Smooth muscle cell (in vitro differentiated cells): ENCODE results near the gene GALNT18. TPM values are rescaled to one million over a fixed set of nuclear protein-coding genes. Genes with fewer than 3 reads are reported as not detected.

Experiments used
- DNase-seq: peaks from one replicate; lab custom pipeline; 2025; ENCODE audit not compliant: unreplicated experiment; lab: John Stamatoyannopoulos, UW
- H2AFZ ChIP-seq: fragments of 200-600 bp; sonication (generic); 2 replicates; pipeline ENCODE4 v1.6.0; 2016; ENCODE audit warnings: antibody characterized with exemption, low read depth, mild to moderate bottlenecking
- H3F3A ChIP-seq: fragments of 200-600 bp; sonication (generic); 2 replicates; pipeline ENCODE4 v1.6.0; 2017; ENCODE audit warnings: antibody characterized with exemption, low read depth
- H3K27ac ChIP-seq: fragments of 200-600 bp; sonication (generic); 2 replicates; pipeline ENCODE4 v1.5.1; 2016; ENCODE audit warnings: low read depth, mild to moderate bottlenecking
- H3K27me3 ChIP-seq: fragments of 200-600 bp; sonication (generic); 2 replicates; pipeline ENCODE4 v1.6.1; 2016; ENCODE audit warnings: low read depth, mild to moderate bottlenecking
- H3K36me3 ChIP-seq: fragments of 200-600 bp; sonication (generic); 2 replicates; pipeline ENCODE4 v1.5.1; 2016; ENCODE audit warnings: low read depth
- H3K4me1 ChIP-seq: fragments of 200-600 bp; sonication (generic); 2 replicates; pipeline ENCODE4 v1.5.1; 2016; ENCODE audit warnings: low read depth
- H3K4me2 ChIP-seq: fragments of 200-600 bp; sonication (generic); 2 replicates; pipeline ENCODE4 v1.6.0; 2016; ENCODE audit warnings: mild to moderate bottlenecking
- H3K4me3 ChIP-seq: fragments of 200-600 bp; sonication (generic); 2 replicates; pipeline ENCODE4 v1.5.1; 2016; ENCODE audit warnings: mild to moderate bottlenecking
- H3K79me2 ChIP-seq: fragments of 200-600 bp; sonication (generic); 2 replicates; pipeline ENCODE4 v1.6.0; 2016; ENCODE audit warnings: low read depth, mild to moderate bottlenecking
- H3K9ac ChIP-seq: fragments of 200-600 bp; sonication (generic); 2 replicates; pipeline ENCODE4 v1.6.0; 2016; ENCODE audit warnings: low read depth
- H3K9me3 ChIP-seq: fragments of 200-600 bp; sonication (generic); replicated peaks from 2 replicates; pipeline ENCODE4 v1.5.1; 2016; ENCODE audit warnings: low read depth
- H4K20me1 ChIP-seq: fragments of 200-600 bp; sonication (generic); 2 replicates; pipeline ENCODE4 v1.6.0; 2016; ENCODE audit warnings: low read depth
- whole genome bisulfite sequencing: methylation state at CpG from one replicate; pipeline ENCODE4 v1.1.7; 2016; ENCODE audit warnings: low lambda C conversion rate; 5-methylcytosine and 5-hydroxymethylcytosine counted together
- polyA plus RNA-seq: library from polyadenylated mRNA; unstranded; fragments of >200 nt; fragmentation: Nextera tagmentation; extraction: Ambion mirVana; gene quantifications from 2 replicates; pipeline ENCODE4 v1.2.1, GENCODE V29; 2016
- total RNA-seq: library from RNA; depleted of rRNA; stranded (reverse); fragments of >200 nt; gene quantifications from 2 replicates; pipeline ENCODE4 v1.2.3, GENCODE V29; 2014
- TF ChIP-seq, protein P1 (sequence below): fragments of 200-600 bp; sonication (generic); IDR thresholded peaks from 2 replicates; pipeline ENCODE4 v1.5.1; 2017; ENCODE audit warnings: borderline replicate concordance, mild to moderate bottlenecking, antibody characterized with exemption; ENCODE audit not compliant: insufficient read depth, poor library complexity, severe bottlenecking

Gene GALNT18
- total and polyA plus RNA-seq, 2 experiments from 2014 or later = 11.5 to 16.3 TPM

DNA sequence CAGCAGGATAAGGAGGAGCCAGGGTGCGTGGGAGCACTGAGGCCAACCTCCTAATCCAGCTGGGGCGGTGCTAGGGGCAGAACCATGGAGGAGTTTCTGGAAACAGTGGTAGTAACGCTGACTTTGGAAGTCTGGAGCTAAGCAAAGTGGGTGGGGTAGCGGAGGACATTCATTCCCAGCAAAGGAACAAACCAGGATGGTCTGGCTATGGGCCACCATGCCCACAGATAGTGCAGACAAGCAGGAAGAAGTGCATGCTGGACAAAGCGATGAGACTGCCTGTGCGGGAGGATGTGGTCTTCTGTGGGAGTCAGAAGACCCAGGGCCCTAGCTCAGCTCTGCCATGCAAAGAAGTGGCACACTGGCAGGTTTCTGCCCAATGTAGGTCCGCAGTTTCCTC lies 197.1 kb downstream of the GALNT18 start:
- WGBS = 96% methylated on average over 7 of the region's 7 CpGs
- TF ChIP-seq, protein P1, sequence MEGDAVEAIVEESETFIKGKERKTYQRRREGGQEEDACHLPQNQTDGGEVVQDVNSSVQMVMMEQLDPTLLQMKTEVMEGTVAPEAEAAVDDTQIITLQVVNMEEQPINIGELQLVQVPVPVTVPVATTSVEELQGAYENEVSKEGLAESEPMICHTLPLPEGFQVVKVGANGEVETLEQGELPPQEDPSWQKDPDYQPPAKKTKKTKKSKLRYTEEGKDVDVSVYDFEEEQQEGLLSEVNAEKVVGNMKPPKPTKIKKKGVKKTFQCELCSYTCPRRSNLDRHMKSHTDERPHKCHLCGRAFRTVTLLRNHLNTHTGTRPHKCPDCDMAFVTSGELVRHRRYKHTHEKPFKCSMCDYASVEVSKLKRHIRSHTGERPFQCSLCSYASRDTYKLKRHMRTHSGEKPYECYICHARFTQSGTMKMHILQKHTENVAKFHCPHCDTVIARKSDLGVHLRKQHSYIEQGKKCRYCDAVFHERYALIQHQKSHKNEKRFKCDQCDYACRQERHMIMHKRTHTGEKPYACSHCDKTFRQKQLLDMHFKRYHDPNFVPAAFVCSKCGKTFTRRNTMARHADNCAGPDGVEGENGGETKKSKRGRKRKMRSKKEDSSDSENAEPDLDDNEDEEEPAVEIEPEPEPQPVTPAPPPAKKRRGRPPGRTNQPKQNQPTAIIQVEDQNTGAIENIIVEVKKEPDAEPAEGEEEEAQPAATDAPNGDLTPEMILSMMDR = no peak
- H3K36me3 ChIP-seq = no peaks in the 10 kb centered on the region
- H3F3A ChIP-seq = no peaks in the 10 kb centered on the region
- no peak overlapping the region for H3K27ac ChIP-seq
- H3K9ac ChIP-seq = no peak overlapping the region
- H3K4me3 ChIP-seq = no peak overlapping the region
- no peaks in the 10 kb centered on the region for H3K79me2 ChIP-seq
- no peak overlapping the region for H2AFZ ChIP-seq
- no peaks in the 10 kb centered on the region for H3K9me3 ChIP-seq
- DNase-seq = no peak
- peaks cover 2% of the 10 kb centered on the region for H3K4me1 ChIP-seq
- no peaks in the 10 kb centered on the region for H4K20me1 ChIP-seq
- H3K4me2 ChIP-seq = no peak overlapping the region
- H3K27me3 ChIP-seq = no peaks in the 10 kb centered on the region

DNA sequence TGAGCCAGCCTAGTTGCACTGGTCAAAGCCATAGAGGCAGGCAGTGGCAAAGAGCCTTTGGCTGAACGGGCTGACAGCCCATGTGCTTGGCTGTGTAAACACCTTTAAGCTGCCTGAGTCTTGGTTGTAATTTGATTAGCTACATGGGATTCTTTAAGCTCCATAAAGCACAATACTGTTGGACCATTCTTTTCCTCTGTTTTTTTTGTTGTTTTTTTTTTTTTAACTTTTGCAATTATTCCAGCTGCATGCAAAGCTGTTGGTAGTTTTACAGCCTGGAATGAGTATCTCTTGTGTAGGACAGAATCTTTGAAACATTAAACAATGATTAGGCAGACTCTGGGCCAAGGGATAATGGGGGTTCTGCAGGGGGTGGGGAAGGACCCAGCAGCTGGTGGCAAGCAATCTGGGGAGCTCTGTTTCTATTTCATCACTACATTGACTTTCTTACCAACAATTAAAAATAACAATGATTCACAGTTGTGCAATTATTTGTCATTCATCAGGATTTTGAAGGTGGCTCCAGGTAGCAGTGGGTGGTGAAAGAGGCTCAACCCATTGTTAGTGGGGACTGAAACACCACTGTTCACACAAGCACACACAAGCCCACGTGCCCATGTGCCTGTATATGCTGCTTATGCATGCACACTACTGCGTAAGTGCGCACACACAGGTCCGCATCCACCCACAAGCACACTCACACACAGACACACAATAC lies 199.2 kb downstream of the GALNT18 start:
- Histone ChIP-seq H4K20me1 (no peaks in the 10 kb centered on the region), H3K9ac (no peak overlapping the region), H3K9me3 (no peaks in the 10 kb centered on the region), H3K79me2 (no peaks in the 10 kb centered on the region), H2AFZ (no peak overlapping the region), H3K27me3 (no peaks in the 10 kb centered on the region), H3K27ac (no peak overlapping the region), H3K4me1 (peaks cover 2% of the 10 kb centered on the region), H3K4me3 (no peak overlapping the region), H3K36me3 (no peaks in the 10 kb centered on the region), H3K4me2 (no peak overlapping the region), H3F3A (no peaks in the 10 kb centered on the region)
- TF ChIP-seq, protein P1 = no peak
- WGBS = 71% methylated on average over 5 of the region's 5 CpGs
- no peak for DNase-seq

DNA sequence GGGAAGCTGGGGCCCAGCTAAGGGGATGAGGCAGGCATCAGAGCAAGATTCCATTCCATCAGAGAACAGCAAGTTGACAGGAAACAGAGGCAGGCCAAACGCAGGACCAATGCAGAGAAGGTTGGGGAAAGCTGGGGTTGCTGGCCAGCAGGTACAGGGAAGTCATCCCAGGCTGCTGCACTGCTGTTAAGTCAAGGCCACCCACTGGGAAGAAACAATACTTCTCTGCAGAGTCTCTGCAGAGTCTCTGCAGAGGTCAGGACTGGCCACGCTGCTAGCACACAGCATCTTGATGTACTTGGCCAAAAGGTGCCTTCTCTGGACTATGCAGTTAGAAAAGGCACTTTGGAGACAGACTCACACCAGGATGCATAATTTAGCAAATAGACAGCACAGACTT lies 200.3 kb downstream of the GALNT18 start:
- H3K9me3 ChIP-seq = no peaks in the 10 kb centered on the region
- no peak for DNase-seq
- H3K4me1 ChIP-seq = peaks cover 2% of the 10 kb centered on the region
- no peaks in the 10 kb centered on the region for H3K79me2 ChIP-seq
- no peaks in the 10 kb centered on the region for H3K36me3 ChIP-seq
- no peak overlapping the region for H2AFZ ChIP-seq
- peaks cover 6% of the 10 kb centered on the region for H3F3A ChIP-seq
- H3K27me3 ChIP-seq = no peaks in the 10 kb centered on the region
- H3K9ac ChIP-seq = no peak overlapping the region
- H3K27ac ChIP-seq = no peak overlapping the region
- WGBS = 95% methylated on average over 1 of the region's 2 CpGs
- TF ChIP-seq, protein P1 = no peak
- H3K4me2 ChIP-seq = no peak overlapping the region
- no peaks in the 10 kb centered on the region for H4K20me1 ChIP-seq
- no peak overlapping the region for H3K4me3 ChIP-seq

DNA sequence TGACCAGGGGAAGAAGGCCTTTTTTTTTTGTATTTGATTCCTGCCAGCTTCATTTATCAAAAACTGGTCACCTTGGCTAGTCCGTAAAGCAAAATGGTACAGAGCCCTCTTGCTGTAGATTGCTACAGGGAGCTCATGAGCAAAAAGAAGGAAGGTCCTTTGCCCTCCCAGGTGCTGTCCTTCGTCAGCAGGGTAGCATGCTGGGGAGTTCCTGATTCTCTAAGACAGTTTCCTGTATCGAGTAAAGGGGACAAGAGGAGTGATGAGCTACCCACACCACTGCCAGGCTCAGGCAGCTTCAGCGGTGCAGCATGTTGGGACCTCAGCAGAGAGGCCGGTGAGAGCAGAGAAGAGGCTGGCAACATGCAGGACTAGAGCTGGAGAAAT lies 200.9 kb downstream of the GALNT18 start:
- Histone ChIP-seq H3K36me3 (no peaks in the 10 kb centered on the region), H3K27me3 (no peaks in the 10 kb centered on the region), H3K4me3 (no peak overlapping the region), H3F3A (peaks cover 6% of the 10 kb centered on the region), H4K20me1 (no peaks in the 10 kb centered on the region), H3K79me2 (no peaks in the 10 kb centered on the region), H3K4me1 (peaks cover 7% of the 10 kb centered on the region), H2AFZ (no peak overlapping the region), H3K9ac (no peak overlapping the region), H3K9me3 (no peaks in the 10 kb centered on the region), H3K27ac (no peak overlapping the region), H3K4me2 (no peak overlapping the region)
- WGBS = 94% methylated on average over 5 of the region's 5 CpGs
- TF ChIP-seq, protein P1 = no peak
- no peak for DNase-seq
